ENCODE data around the gene GSTCD. TPM values are rescaled to one million over a fixed set of nuclear protein-coding genes. Genes with fewer than 3 reads are reported as not detected.
"Not testable (repeated sequence)": the region's sequence is repeated elsewhere in the genome, so short reads cannot be mapped to it uniquely, and the experiment has no call there.

Gene GSTCD
- total RNA-seq, 1 experiment from 2014 or later = 21.7 TPM

GRCh38 chr4:105845559-105845958 lies 137.0 kb downstream of the GSTCD start:
- ChIA-PET POLR2A (no interaction called here), CTCF (no interaction called here)

GRCh38 chr4:105848359-105848758 lies 139.8 kb downstream of the GSTCD start:
- ATAC-seq; POLR2A ChIA-PET; CTCF ChIA-PET; H3K27me3 Mint-ChIP-seq (ENCODE audit: low read depth); H3K4me3 Mint-ChIP-seq; H3K27ac Mint-ChIP-seq; DNase-seq (ENCODE audit: low spot score): not testable (repeated sequence)
- H3K9me3 Mint-ChIP-seq = peaks cover 11% of the 10 kb centered on the region
- peaks cover 14% of the 10 kb centered on the region for H3K4me1 Mint-ChIP-seq
- peaks cover 13% of the 10 kb centered on the region for H3K36me3 Mint-ChIP-seq

More at GRCh38 chr4:105845559-105845958, 137.0 kb downstream of the GSTCD start:
- no peaks in the 10 kb centered on the region for H3K9me3 Mint-ChIP-seq
- ATAC-seq (peak; percentile 68), DNase-seq (ENCODE audit: low spot score) (no peak)
- H3K4me1 Mint-ChIP-seq = peaks cover 14% of the 10 kb centered on the region
- no peaks in the 10 kb centered on the region for H3K27me3 Mint-ChIP-seq (ENCODE audit: low read depth)
- no peak overlapping the region for H3K4me3 Mint-ChIP-seq
- peak overlapping the region; percentile 43; the same call in 1 of the 2 replicates for H3K27ac Mint-ChIP-seq
- peaks cover 9% of the 10 kb centered on the region for H3K36me3 Mint-ChIP-seq
- TF ChIP-seq FOXJ3 (CRISPR knock-in tag; IDR thresholded peaks at IDR 0.05; ENCODE audit: borderline replicate concordance) (no peak), ZNF317 (CRISPR knock-in tag; IDR thresholded peaks at IDR 0.05; ENCODE audit: borderline replicate concordance, low read depth) (no peak), GRHL2 (CRISPR knock-in tag; IDR thresholded peaks at IDR 0.05; ENCODE audit: insufficient replicate concordance, severe bottlenecking) (no peak), USF1 (CRISPR knock-in tag; IDR thresholded peaks at IDR 0.05) (no peak), ZNF138 (CRISPR knock-in tag; conservative IDR thresholded peaks at IDR 0.05) (no peak), ZBTB43 (CRISPR knock-in tag; IDR thresholded peaks at IDR 0.05) (no peak), ZNF425 (CRISPR knock-in tag; conservative IDR thresholded peaks at IDR 0.05) (no peak), EMX1 (CRISPR knock-in tag; IDR thresholded peaks at IDR 0.05) (no peak), E2F4 (CRISPR knock-in tag; IDR thresholded peaks at IDR 0.05; ENCODE audit: borderline replicate concordance, low read depth) (no peak), HMGA2 (CRISPR knock-in tag; IDR thresholded peaks at IDR 0.05) (no peak), CREM (CRISPR knock-in tag; IDR thresholded peaks at IDR 0.05) (no peak), NFYB (CRISPR knock-in tag; conservative IDR thresholded peaks at IDR 0.05; ENCODE audit: low read depth) (no peak)

- Mint-ChIP-seq H3K9me3 (peaks cover 33% of the 10 kb centered on the region), H3K27me3 (ENCODE audit: low read depth) (no peaks in the 10 kb centered on the region), H3K4me1 (no peaks in the 10 kb centered on the region), H3K36me3 (peaks cover 21% of the 10 kb centered on the region), H3K27ac (no peak overlapping the region), H3K4me3 (no peak overlapping the region)
- DNase-seq (ENCODE audit: low spot score) (no peak), ATAC-seq (no peak)
- ChIA-PET CTCF (no interaction called here), POLR2A (no interaction called here)
- TF ChIP-seq GRHL2 (CRISPR knock-in tag; IDR thresholded peaks at IDR 0.05; ENCODE audit: insufficient replicate concordance, severe bottlenecking) (no peak), ATF6 (CRISPR knock-in tag; IDR thresholded peaks at IDR 0.05) (no peak)
These were observed 142.6 kb downstream of the GSTCD start for GRCh38 chr4:105851196-105851595.

GRCh38 chr4:105852230-105852629 lies 143.6 kb downstream of the GSTCD start:
- POLR2A ChIA-PET; H3K4me1 Mint-ChIP-seq; CTCF ChIA-PET; H3K27ac Mint-ChIP-seq; H3K4me3 Mint-ChIP-seq; DNase-seq (ENCODE audit: low spot score); H3K27me3 Mint-ChIP-seq (ENCODE audit: low read depth); ATAC-seq: not testable (repeated sequence)
- Mint-ChIP-seq H3K36me3 (peaks cover 28% of the 10 kb centered on the region), H3K9me3 (peaks cover 43% of the 10 kb centered on the region)

Data from WTC11 (cell line).